Upper lobe of right lung (tissue), 1 donor: ENCODE results near the gene ZBTB39. TPM values are rescaled to one million over a fixed set of nuclear protein-coding genes. Genes with fewer than 3 reads are reported as not detected.
A peak's percentile ranks its signal among the peaks of the same experiment; 100 is the strongest.

ENCODE experiments used
- ATAC-seq: fragments of 200-7000 bp; cut with Tn5 transposase; one replicate; pipeline ENCODE4 v1.9.1; 2020; ENCODE audit warnings: mild to moderate bottlenecking, moderate library complexity
- DNase-seq: peaks from one replicate; pipeline ENCODE4 v3.0.0-alpha.2; 2020
- H3K27ac ChIP-seq: fragments of 200-600 bp; one replicate; pipeline ENCODE4 v1.8.0; 2022
- H3K27me3 ChIP-seq: fragments of 200-600 bp; one replicate; pipeline ENCODE4 v1.8.0; 2022; ENCODE audit warnings: mild to moderate bottlenecking
- H3K36me3 ChIP-seq: fragments of 200-600 bp; one replicate; pipeline ENCODE4 v1.8.0; 2022
- H3K4me1 ChIP-seq: fragments of 200-600 bp; one replicate; pipeline ENCODE4 v1.8.0; 2022
- H3K4me3 ChIP-seq: fragments of 200-600 bp; one replicate; pipeline ENCODE4 v1.8.0; 2022; ENCODE audit warnings: mild to moderate bottlenecking
- H3K9me3 ChIP-seq: fragments of 200-600 bp; one replicate; pipeline ENCODE4 v1.8.0; 2022
- CTCF ChIP-seq: fragments of 200-600 bp; IDR thresholded peaks from one replicate; pipeline ENCODE4 v1.8.0; 2022; ENCODE audit warnings: antibody characterized with exemption
- intact Hi-C: fragments of 100-400 bp; cut with DNase I; formaldehyde crosslinking; loops from one replicate; pipeline ENCODE4 v1.11.0; 2022
- total RNA-seq: library from RNA; stranded (reverse); fragmentation: NEBNext Ultra II Directional; extraction: Animal tissue kit (Norgen Biotek cat#: 25700); gene quantifications from one replicate; pipeline ENCODE4 v1.2.1, GENCODE V29; 2021
- donor health status: DM: no; HTN: yes; CAD: no; lungs with severe emphysema.

Gene ZBTB39
- total RNA-seq, 1 donor from 2014 or later, result 7.2 TPM

- Histone ChIP-seq H3K9me3 (no peaks in the 10 kb centered on the region), H3K4me1 (peaks cover 26% of the 10 kb centered on the region), H3K27me3 (no peaks in the 10 kb centered on the region), H3K36me3 (no peaks in the 10 kb centered on the region), H3K4me3 (no peak overlapping the region), H3K27ac (peak overlapping the region; percentile 49)
- TF ChIP-seq CTCF, result no peak
- DNase-seq, result no peak
- peak; percentile 28 for ATAC-seq
- intact Hi-C loops, result no loop called here
Measured at GRCh38 chr12:56991319-56992246, 14.8 kb downstream of the ZBTB39 start.

- H3K9me3 ChIP-seq, result no peaks in the 10 kb centered on the region
- H3K4me3 ChIP-seq, result no peak overlapping the region
- intact Hi-C loops, result no loop called here
- H3K27me3 ChIP-seq, result no peaks in the 10 kb centered on the region
- no peaks in the 10 kb centered on the region for H3K36me3 ChIP-seq
- ATAC-seq (no peak), DNase-seq (no peak)
- no peak overlapping the region for H3K27ac ChIP-seq
- TF ChIP-seq CTCF, result no peak
- peaks cover 26% of the 10 kb centered on the region for H3K4me1 ChIP-seq
Measured at GRCh38 chr12:56990648-56991318, 15.6 kb downstream of the ZBTB39 start.

- Histone ChIP-seq H3K4me1 (peaks cover 26% of the 10 kb centered on the region), H3K27ac (no peak overlapping the region), H3K9me3 (no peaks in the 10 kb centered on the region), H3K27me3 (no peaks in the 10 kb centered on the region), H3K36me3 (no peaks in the 10 kb centered on the region), H3K4me3 (no peak overlapping the region)
- no peak for DNase-seq
- TF ChIP-seq CTCF, result no peak
- no peak for ATAC-seq
- intact Hi-C loops, result no loop called here
Measured at GRCh38 chr12:56989861-56990610, 16.3 kb downstream of the ZBTB39 start.

DNA sequence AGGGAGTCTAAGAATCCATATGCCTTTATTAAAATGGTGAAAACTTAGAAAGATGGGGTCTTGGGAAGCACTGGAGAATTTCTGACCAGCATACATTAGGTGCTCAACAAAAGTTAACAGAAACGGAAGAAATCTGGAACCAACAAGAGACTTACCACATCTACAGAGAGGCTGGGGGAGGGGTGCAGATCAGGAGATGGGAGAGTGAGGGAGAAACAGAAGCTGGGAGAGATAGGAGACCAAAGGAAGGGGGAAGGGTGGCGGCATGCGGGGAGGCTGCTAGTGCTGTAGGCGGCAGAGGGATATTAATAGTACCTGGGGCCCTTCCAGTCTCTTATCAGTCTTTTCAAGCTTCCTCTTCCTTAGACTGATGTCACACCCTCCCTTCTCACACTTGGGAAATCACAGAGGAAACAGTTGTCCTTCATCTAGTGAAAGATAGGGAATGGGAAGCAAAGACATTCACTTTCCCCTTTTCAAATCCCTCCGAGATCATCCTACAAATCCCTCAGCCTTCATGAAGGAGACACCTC lies 18.1 kb downstream of the ZBTB39 start:
- Histone ChIP-seq H3K4me1 (peaks cover 26% of the 10 kb centered on the region), H3K27ac (no peak overlapping the region), H3K4me3 (no peak overlapping the region), H3K27me3 (no peaks in the 10 kb centered on the region), H3K36me3 (no peaks in the 10 kb centered on the region), H3K9me3 (no peaks in the 10 kb centered on the region)
- no peak for TF ChIP-seq CTCF
- intact Hi-C loops, result no loop called here
- no peak for DNase-seq
- ATAC-seq, result peak; percentile 42

DNA sequence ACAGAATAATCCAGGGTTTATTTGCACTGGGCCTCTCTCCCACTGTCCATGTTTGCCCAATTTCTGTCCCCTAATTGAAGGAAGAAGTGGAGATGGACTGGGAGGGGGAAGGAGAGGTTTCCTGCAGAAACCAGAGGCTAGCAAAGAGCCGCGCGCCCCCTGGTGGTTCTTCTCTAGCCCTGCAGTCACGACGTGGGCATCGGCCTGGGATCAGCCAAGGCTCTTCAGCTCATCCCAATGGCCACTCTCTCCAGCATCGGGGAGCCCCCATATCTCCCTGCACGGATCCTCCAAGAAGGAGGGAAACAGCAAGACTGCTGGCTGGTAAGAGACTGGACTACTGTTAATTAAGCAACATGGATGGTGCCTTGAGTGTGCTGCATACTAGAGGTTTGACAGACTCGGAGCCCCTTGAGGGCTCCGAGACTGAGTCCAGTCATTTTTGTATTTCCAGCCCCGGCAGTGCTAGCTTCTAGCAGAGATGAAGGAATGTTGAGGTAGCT lies 18.7 kb downstream of the ZBTB39 start:
- Histone ChIP-seq H3K27me3 (no peaks in the 10 kb centered on the region), H3K36me3 (no peaks in the 10 kb centered on the region), H3K27ac (no peak overlapping the region), H3K9me3 (no peaks in the 10 kb centered on the region), H3K4me1 (peaks cover 26% of the 10 kb centered on the region), H3K4me3 (no peak overlapping the region)
- intact Hi-C loops, result no loop called here
- peak; percentile 91 for DNase-seq
- ATAC-seq, result peak; percentile 93
- peak; percentile 96 for TF ChIP-seq CTCF
